Neural progenitor cell (in vitro differentiated cells): Measurements from ENCODE around the gene SMG6.

ENCODE experiments used
- CTCF ChIP-seq: fragments of 200-600 bp; sonication (generic); IDR thresholded peaks from 2 replicates; pipeline ENCODE4 v1.5.1; 2017; ENCODE audit warnings: antibody characterized with exemption, mild to moderate bottlenecking
- EZH2 ChIP-seq: fragments of 200-600 bp; sonication (generic); IDR thresholded peaks from 2 replicates; pipeline ENCODE4 v1.6.1; 2017; ENCODE audit warnings: antibody characterized with exemption, mild to moderate bottlenecking, moderate library complexity

GRCh38 chr17:2317796-2318195 is 14.2 kb upstream of the SMG6 start:
- TF ChIP-seq CTCF (no peak), EZH2 (no peak)
